Stimulated activated CD8-positive, alpha-beta memory T cell treated with anti-CD3 and anti-CD28 coated beads, Interleukin-15, amount 100 ng/mL, for 24 hours (primary cell): Measurements from ENCODE around the gene ARID5B.

Source experiments
- DNase-seq: peaks from one replicate; pipeline ENCODE4 v3.0.0-alpha.2; 2020; ENCODE audit warnings: low read depth

The ARID5B gene

GRCh38 chr10:61937631-61938351 lies 36.3 kb downstream of the ARID5B start:
- DNase-seq: no peak

DNA sequence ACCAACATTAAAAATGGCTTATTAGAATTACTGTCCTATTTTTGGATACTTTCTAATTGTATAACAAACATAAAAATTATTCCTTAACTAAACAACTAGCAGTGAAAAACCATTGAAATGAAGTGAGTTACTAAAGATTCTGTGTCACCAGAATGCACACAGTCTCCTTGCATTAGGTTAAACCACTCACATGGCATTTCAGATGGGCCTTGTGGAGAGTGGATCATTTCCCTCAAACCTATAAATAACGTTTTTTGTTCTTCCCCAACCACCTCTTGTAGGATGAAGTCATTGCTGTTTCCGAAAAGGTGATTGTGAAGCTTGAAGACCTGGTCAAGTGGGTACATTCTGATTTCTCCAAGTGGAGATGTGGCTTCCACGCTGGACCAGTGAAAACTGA lies 38.4 kb downstream of the ARID5B start:
- DNase-seq: no peak

- DNase-seq: no peak
These were observed 39.7 kb downstream of the ARID5B start for GRCh38 chr10:61941202-61941681.

DNA sequence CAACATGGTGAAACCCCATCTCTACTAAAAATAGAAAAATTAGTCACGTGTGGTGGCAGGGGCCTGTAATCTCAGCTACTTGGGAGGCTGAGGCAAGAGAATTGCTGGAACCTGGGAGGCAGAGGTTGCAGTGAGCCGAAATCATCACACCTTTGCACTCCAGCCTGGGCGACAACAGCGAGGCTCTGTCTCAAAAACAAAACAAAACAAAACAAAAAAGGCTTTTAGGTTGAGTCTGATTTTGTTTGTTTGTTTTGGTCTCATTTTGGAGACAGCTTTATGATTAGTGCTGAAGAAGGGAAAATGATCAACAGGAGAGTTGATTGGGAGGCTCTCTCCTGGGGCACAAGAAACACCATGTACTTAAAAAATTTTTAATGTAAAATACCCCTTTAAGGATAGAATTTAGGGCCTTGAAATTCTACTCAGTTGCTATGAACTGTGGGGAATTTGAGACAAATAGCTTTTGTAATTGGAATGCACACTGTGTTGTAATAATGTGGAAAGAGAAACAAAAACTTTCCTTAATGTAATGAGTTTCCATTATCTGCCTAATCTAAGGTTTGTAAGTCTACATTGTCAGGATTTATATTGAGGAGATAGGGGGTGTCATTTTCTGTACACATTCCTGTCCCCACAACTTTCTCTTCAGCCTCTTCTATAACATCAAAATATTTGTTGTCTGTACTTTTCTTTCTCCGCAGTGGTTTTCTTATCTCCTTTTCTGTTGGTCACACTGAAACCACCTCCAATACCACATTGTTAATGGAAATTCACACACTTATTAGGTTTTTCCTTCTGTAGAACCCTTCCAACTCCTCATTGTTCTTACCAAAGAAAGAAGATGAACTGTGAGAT lies 41.3 kb downstream of the ARID5B start:
- DNase-seq: no peak

DNA sequence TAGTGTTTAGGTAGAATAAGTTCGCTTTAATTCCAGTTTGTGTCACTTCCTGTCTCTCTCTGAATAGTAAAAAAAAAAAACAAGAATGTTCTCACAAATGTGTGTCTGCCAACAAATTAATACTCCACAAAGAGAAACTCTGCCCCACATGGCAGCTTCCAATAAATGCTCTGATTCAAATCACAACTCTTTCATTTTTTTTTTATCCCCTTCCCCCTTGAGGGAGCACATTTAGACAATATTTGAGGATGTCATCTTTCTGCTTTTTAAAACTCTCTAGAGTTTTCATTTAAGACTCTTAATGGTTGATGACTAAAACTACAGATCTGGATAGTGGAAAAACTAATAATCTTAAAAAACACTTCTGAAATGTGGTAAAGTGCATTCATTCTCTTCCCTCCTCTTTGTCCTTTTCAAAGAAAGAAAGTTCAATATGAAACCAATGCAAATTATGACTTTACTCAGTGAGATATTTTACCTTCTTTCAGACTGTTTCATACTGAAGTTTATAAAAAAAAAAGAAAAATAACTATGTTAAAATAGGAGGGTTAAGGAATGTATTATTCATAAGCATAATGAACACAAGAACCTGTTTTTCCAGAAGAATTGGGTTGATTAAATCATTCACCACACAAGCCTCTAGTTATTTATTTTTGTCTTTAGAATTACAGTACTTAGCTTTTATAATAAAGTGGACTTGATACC lies 42.3 kb downstream of the ARID5B start:
- DNase-seq: no peak

DNA sequence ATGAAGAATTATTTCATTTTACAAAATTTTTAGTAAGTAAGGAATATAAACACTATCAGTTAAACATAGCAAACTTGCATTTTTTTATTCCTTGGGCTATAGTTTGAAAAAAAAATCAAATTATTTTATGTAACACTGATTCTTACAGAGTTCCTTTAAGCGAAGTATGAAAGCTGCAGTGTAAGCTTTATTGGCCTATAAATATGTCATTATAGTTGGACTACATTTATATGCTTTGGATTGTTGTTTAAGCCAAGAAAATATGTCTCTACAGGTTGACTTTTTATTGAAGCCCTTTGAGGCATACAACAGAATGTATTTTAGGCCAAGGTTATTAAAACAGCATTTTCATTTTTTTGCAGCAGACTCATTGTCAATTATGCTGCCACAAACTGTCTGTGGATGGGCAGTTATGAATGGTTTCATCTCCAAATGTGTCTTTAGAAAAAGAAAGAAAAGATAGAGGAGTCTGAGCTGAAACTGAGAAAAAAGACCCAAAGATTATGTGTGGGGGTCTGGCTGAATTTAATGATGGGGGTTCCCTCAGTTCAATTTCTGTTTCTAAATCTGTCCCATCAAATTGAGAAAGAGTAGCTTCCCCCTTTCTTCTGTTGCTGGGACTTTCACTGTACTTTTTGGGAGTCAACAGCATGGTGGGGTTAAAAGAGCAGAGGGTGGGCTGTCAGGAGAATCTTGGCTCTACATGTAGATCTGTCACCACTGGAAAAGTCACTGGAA lies 43.1 kb downstream of the ARID5B start:
- DNase-seq: no peak

DNA sequence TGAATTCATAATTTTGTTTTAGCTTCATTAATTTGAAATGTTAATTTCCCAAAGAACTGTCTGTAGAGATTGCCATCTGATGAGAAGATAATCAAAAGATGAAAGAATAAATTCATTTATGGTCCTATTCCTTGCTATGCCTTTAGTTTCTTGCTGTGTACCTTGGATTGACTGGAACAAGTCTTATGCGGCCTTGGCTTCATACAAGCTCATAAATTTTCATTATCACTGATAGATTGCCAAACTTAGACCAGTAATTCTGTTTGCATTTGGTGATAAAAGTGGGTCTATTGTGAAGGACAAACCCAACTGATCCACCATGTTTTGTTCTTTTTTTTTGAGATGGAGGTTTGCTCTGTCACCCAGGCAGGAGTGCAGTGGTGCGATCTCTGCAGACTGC lies 48.2 kb downstream of the ARID5B start:
- DNase-seq: no peak

DNA sequence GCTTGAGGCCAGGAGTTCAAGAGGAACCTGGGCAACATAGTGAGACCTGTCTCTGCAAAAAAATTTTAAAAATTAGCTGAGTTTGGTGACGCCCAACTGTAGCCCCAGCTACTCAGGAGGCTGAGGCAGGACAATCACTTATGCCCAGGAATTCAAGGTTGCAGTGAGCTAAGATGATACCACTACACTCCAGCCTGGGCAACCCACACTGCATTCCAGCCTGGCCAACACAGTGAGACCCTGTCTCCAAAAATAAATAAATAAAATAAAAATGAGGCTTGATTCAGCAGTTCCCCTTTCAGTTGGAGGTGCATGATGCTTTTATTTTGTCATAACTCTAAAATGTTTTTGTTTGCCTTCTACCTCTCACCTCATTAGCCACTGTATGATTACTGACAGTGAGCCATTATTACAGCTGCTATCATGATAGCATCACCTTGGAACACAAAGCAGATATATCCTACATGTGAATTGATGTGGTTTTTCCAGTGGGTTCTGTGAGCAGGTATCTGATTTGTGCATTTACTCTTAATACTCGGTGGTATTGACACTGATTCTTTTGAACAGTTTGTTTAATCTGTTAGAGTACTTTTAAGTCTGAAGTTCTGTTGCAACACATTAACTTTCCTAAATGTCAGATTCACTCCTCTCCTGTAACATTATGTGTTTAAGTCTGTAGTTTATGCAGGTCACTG lies 49.1 kb downstream of the ARID5B start:
- no peak for DNase-seq

DNA sequence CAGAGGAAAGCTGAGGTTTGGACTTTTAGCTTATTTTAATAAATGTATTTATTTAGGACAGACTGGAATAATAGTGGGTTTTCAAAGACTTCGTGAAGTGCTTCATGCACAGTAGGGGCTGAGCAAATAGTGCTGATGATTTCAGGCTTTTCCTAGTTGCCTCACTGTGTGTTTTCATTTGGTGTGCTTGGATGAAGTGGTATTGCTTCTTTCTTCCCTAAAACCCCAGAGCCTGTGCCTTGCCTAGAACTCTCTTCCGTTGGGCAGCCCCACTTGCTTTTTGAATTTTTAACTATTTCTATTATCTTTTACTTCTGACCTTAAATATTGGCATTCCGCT lies 49.6 kb downstream of the ARID5B start:
- no peak for DNase-seq

DNA sequence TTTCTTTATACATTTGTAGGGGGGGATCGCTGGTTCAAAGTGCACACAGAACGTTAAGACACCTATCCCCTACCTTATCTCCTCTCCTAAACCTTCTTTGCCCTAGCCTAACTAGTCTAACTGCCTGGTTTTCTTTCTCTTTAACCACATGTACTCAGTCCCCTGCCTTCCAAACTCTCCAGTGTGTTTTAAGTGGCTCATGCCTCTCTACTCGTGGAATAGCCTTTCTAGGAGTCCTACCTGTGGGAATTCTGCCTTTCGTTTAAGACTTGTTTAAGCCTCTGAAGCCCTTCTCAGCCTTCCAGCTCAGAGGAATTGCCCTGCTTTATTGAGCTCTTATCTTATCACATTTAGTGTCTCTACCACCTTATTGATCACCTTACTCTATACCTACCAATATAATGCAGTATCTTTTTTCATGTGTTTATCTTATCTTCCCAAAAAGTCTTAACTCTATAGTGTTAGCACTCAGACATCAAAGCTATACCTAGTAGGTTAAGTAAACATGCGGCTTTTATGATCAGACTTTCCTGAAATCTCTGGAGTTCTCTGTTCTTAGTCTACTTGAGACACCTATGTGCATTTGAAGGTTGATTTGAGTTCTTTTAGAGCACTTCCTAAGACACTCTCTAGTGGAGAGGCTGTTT lies 50.7 kb downstream of the ARID5B start:
- no peak for DNase-seq

- no peak for DNase-seq
These were observed 51.7 kb downstream of the ARID5B start for GRCh38 chr10:61953183-61953582.

DNA sequence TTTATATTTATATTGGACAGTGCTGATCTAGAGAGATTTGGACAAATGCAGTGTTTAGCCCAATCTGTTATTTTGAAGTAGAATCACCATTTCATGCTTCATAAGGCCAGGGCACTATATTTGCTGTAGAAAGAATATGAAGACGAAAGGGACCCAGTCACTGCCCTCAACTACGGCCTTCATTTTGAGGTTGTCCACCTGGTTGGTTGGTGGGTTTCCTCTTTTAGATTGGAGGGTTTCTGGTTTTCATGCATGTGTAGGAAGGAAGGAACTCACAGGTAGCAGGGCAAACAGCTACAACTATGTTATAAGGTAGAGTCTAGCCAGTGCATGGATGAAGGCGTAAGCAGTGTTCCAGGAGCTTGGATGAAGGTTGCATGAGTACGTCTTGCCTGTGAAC lies 56.3 kb downstream of the ARID5B start:
- DNase-seq: no peak

- no peak for DNase-seq
These were observed 56.8 kb downstream of the ARID5B start for GRCh38 chr10:61958311-61958710.

GRCh38 chr10:61958805-61959204 lies 57.3 kb downstream of the ARID5B start:
- no peak for DNase-seq

- no peak for DNase-seq
These were observed 58.3 kb downstream of the ARID5B start for GRCh38 chr10:61959814-61960213.

- DNase-seq: no peak
These were observed 59.1 kb downstream of the ARID5B start for GRCh38 chr10:61960396-61961120.

DNA sequence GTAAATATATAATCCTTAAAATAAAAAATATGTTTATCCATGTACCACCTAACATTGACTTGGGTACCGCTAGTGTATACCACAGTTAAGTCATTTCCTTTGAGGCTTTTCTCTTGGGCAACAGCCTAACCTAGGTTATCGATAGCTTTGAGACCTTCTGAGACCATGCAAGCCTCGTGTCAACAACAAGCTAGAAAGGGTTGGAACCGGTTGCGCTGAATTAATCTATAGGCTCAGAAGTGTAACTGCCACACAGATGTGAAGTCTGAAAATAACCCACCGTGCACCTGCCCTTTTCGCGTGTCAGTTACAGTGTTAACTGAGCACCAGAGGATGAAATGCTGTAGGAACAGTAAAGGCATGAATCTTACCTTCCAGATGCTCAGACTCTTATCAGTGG lies 59.8 kb downstream of the ARID5B start:
- no peak for DNase-seq

- DNase-seq: no peak
These were observed 61.5 kb downstream of the ARID5B start for GRCh38 chr10:61962971-61963370.

- no peak for DNase-seq
These were observed 62.2 kb downstream of the ARID5B start for GRCh38 chr10:61963669-61964058.

- no peak for DNase-seq
These were observed 62.7 kb downstream of the ARID5B start for GRCh38 chr10:61964059-61964709.
